NT2/D1 (cell line): Measurements from ENCODE around the gene PYGO1.

Experiments used
- DNase-seq: peaks from one replicate; pipeline ENCODE4 v3.0.0-alpha.2; 2011; ENCODE audit warnings: low read depth, low spot score
- H3K27me3 ChIP-seq: 2 replicates; pipeline ENCODE4 v1.6.0; 2011; ENCODE audit warnings: mild to moderate bottlenecking; ENCODE audit not compliant: insufficient read length, insufficient read depth
- H3K36me3 ChIP-seq: 2 replicates; pipeline ENCODE4 v1.6.1; 2011; ENCODE audit warnings: mild to moderate bottlenecking, low read length, mixed read lengths; ENCODE audit not compliant: insufficient read depth, insufficient read length
- H3K4me1 ChIP-seq: 2 replicates; pipeline ENCODE4 v1.5.1; 2011; ENCODE audit not compliant: insufficient read depth, insufficient read length
- H3K4me3 ChIP-seq: 2 replicates; pipeline ENCODE4 v1.5.1; 2011; ENCODE audit warnings: low read depth; ENCODE audit not compliant: insufficient read length
- H3K9ac ChIP-seq: 2 replicates; pipeline ENCODE4 v1.6.0; 2011; ENCODE audit warnings: low read depth; ENCODE audit not compliant: insufficient read length
- H3K9me3 ChIP-seq: 2 replicates; pipeline ENCODE4 v1.5.1; 2011; ENCODE audit warnings: mild to moderate bottlenecking, low read length; ENCODE audit not compliant: insufficient read depth
- SUZ12 ChIP-seq: IDR thresholded peaks from 2 replicates; pipeline ENCODE4 v1.6.1; 2011; ENCODE audit not compliant: insufficient read length, insufficient read depth; ENCODE audit errors: extremely low read depth
- YY1 ChIP-seq: IDR thresholded peaks from 2 replicates; pipeline ENCODE4 v1.6.1; 2011; ENCODE audit not compliant: insufficient read length, insufficient read depth
- ZNF274 ChIP-seq: IDR thresholded peaks from 2 replicates; pipeline ENCODE4 v1.6.1; 2011; ENCODE audit warnings: mild to moderate bottlenecking, low read depth, low read length

PYGO1 gene

GRCh38 chr15:55532944-55533343 lies 55.2 kb downstream of the PYGO1 start:
- DNase-seq: no peak
- Histone ChIP-seq H3K36me3 (no peaks in the 10 kb centered on the region), H3K9ac (no peak overlapping the region), H3K4me1 (no peaks in the 10 kb centered on the region), H3K4me3 (no peak overlapping the region), H3K27me3 (no peaks in the 10 kb centered on the region), H3K9me3 (no peaks in the 10 kb centered on the region)
- TF ChIP-seq SUZ12 (no peak), ZNF274 (no peak), YY1 (no peak)

GRCh38 chr15:55530861-55531313 lies 57.3 kb downstream of the PYGO1 start:
- H3K36me3 ChIP-seq: no peaks in the 10 kb centered on the region
- H3K4me3 ChIP-seq: no peak overlapping the region
- H3K9me3 ChIP-seq: no peaks in the 10 kb centered on the region
- no peaks in the 10 kb centered on the region for H3K27me3 ChIP-seq
- H3K4me1 ChIP-seq: peaks cover 4% of the 10 kb centered on the region
- no peak for TF ChIP-seq ZNF274
- no peak for TF ChIP-seq SUZ12
- TF ChIP-seq YY1: no peak
- DNase-seq: no peak
- no peak overlapping the region for H3K9ac ChIP-seq

- H3K36me3 ChIP-seq: no peaks in the 10 kb centered on the region
- H3K4me1 ChIP-seq: peaks cover 4% of the 10 kb centered on the region
- H3K4me3 ChIP-seq: no peak overlapping the region
- no peak for DNase-seq
- H3K9me3 ChIP-seq: no peaks in the 10 kb centered on the region
- no peak overlapping the region for H3K9ac ChIP-seq
- H3K27me3 ChIP-seq: no peaks in the 10 kb centered on the region
- TF ChIP-seq SUZ12: no peak
Observed at GRCh38 chr15:55528812-55529211, 59.3 kb downstream of the PYGO1 start.

GRCh38 chr15:55527150-55527549 lies 61.0 kb downstream of the PYGO1 start:
- no peak for DNase-seq

GRCh38 chr15:55526559-55527036 lies 61.5 kb downstream of the PYGO1 start:
- H3K9ac ChIP-seq: no peak overlapping the region
- H3K4me3 ChIP-seq: no peak overlapping the region
- no peaks in the 10 kb centered on the region for H3K9me3 ChIP-seq
- H3K27me3 ChIP-seq: no peaks in the 10 kb centered on the region
- peaks cover 4% of the 10 kb centered on the region for H3K4me1 ChIP-seq
- DNase-seq: peak; percentile 42
- TF ChIP-seq YY1 (no peak), SUZ12 (no peak), ZNF274 (no peak)
- H3K36me3 ChIP-seq: no peaks in the 10 kb centered on the region

More at GRCh38 chr15:55527150-55527549, 61.0 kb downstream of the PYGO1 start:
- no peak for TF ChIP-seq ZNF274
- TF ChIP-seq YY1: no peak
- no peak for TF ChIP-seq SUZ12
- no peaks in the 10 kb centered on the region for H3K9me3 ChIP-seq
- H3K27me3 ChIP-seq: no peaks in the 10 kb centered on the region
- H3K36me3 ChIP-seq: no peaks in the 10 kb centered on the region
- H3K9ac ChIP-seq: no peak overlapping the region
- H3K4me3 ChIP-seq: no peak overlapping the region
- peaks cover 4% of the 10 kb centered on the region for H3K4me1 ChIP-seq

GRCh38 chr15:55522742-55523450 lies 65.2 kb downstream of the PYGO1 start:
- no peaks in the 10 kb centered on the region for H3K9me3 ChIP-seq
- no peak overlapping the region for H3K4me3 ChIP-seq
- no peak for TF ChIP-seq ZNF274
- no peak for TF ChIP-seq YY1
- no peak for TF ChIP-seq SUZ12
- no peaks in the 10 kb centered on the region for H3K36me3 ChIP-seq
- H3K27me3 ChIP-seq: no peaks in the 10 kb centered on the region
- H3K4me1 ChIP-seq: peaks cover 4% of the 10 kb centered on the region
- no peak overlapping the region for H3K9ac ChIP-seq
- no peak for DNase-seq

GRCh38 chr15:55518641-55519040 lies 69.5 kb downstream of the PYGO1 start:
- no peak for TF ChIP-seq ZNF274
- H3K27me3 ChIP-seq: no peaks in the 10 kb centered on the region
- DNase-seq: no peak
- H3K9ac ChIP-seq: no peak overlapping the region
- no peak overlapping the region for H3K4me3 ChIP-seq
- no peaks in the 10 kb centered on the region for H3K36me3 ChIP-seq
- H3K9me3 ChIP-seq: no peaks in the 10 kb centered on the region
- H3K4me1 ChIP-seq: peaks cover 3% of the 10 kb centered on the region

- no peak for DNase-seq
- no peaks in the 10 kb centered on the region for H3K36me3 ChIP-seq
- H3K4me3 ChIP-seq: no peak overlapping the region
- H3K27me3 ChIP-seq: no peaks in the 10 kb centered on the region
- no peaks in the 10 kb centered on the region for H3K9me3 ChIP-seq
- peaks cover 3% of the 10 kb centered on the region for H3K4me1 ChIP-seq
- TF ChIP-seq YY1 (no peak), SUZ12 (no peak), ZNF274 (no peak)
- no peak overlapping the region for H3K9ac ChIP-seq
Observed at GRCh38 chr15:55518009-55518408, 70.1 kb downstream of the PYGO1 start.
